ENCODE data around the gene MSH3.

MSH3 gene

DNA sequence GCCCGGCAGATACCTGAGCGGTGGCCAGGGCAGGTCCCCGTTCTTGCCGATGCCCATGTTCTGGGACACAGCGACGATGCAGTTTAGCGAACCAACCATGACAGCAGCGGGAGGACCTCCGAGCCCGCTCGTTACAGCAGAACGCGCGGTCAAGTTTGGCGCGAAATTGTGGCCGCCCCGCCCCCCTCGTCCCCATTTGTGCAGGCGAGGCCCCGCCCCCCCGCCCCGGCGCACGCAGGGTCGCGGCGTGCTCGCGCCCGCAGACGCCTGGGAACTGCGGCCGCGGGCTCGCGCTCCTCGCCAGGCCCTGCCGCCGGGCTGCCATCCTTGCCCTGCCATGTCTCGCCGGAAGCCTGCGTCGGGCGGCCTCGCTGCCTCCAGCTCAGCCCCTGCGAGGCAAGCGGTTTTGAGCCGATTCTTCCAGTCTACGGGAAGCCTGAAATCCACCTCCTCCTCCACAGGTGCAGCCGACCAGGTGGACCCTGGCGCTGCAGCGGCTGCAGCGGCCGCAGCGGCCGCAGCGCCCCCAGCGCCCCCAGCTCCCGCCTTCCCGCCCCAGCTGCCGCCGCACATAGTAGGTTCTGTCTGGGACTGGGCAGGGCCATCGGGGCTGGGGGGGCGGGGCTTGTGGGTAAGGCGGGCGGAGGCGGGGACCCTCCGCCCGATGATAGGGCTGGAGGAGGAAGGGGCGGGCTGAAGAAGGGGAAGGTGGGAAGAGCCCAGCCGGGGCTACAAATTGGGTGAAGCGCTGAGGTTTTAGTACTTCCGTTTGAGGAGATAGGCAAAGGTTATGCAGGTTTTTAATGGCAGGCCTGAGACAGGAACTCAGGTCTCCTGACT, at the start of gene MSH3, which contains the start of gene DHFR:
Gene MSH3 (plus strand): TSS at position 262 of the 840 bp plus-strand sequence. CDS start 76 bp downstream, at position 338.
Gene DHFR (minus strand): TSS at position 593 of the 840 bp plus-strand sequence. CDS start 494 bp downstream, at position 99.
- peak; percentile 91 for DNase-seq

DNA sequence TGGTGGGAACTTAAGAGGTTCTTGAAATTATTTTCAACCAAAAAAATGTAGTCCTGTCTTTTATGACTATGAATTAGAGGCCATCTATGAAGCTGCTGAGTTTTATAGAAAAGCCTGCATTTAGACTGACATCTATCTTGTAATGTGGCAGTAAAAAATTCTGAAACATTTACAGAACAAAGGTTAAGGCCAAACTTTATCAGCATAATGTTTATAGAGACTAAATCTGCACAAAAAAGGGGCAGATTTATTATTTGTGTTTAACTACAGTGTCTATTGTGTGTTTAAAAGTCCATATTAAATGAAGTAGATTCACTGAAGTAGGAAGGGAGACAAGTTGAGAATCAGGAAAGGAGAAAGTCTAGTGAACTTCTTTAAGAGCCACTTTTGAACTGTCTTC, 47.1 kb upstream of the MSH3 start:
- DNase-seq = no peak

DNA sequence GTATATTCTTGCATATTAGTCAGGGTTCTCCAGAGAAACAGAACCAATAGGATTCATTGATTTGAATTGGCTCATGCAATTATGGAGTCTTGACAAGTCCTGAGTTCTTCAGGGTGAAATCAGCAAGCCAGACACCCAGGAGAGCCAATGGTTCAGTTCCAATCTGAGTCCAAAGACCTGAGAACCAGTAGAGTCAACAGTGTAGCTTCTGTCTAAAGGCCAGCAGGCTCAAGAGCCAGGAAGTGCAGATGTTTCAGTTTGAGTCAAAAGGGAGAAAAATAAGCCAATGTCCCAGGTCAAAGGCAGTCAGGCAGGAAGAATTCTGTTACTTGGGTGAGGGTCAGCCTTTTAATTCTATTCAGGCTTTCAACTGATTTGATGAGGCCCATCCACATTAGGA, 46.6 kb upstream of the MSH3 start:
- DNase-seq = no peak

DNA sequence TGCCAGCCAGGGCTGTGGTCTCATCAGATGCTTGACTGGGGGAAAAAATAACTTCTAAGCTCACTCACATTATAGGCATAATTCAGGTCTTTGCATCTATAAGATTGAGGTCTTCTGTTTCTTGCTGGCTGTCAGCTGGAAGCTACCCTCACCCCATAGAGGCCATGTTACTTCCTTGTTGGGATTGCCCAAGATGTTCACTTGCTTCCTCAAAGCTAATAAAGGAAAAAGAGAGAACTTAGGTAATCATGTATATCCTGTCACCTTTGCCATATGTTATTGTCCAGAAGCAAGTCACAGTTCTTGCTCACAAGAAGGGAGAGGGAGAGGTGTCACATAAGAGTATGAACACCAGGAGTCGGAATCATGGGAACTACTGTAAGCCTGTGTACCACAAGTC, 45.7 kb upstream of the MSH3 start:
- DNase-seq = no peak

DNA sequence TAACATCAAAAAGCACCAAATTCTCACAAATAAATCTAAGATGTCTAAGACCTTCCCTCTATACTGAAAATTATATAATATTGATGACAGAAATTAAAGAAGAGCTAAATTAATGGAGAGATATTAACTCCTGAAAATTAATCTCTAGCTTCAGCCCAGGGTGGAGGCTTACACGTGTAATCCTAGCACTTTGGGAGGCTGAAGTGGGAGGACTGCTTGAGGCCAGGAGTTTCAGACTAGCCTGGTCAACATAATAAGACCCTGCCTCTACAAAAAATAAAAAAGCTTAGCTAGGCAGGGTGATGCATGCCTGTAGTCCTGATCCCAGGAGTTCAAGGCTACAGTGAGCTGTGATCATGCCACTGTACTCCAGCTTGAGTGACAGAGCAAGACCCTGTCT, 44.8 kb upstream of the MSH3 start:
- DNase-seq = no peak

DNA sequence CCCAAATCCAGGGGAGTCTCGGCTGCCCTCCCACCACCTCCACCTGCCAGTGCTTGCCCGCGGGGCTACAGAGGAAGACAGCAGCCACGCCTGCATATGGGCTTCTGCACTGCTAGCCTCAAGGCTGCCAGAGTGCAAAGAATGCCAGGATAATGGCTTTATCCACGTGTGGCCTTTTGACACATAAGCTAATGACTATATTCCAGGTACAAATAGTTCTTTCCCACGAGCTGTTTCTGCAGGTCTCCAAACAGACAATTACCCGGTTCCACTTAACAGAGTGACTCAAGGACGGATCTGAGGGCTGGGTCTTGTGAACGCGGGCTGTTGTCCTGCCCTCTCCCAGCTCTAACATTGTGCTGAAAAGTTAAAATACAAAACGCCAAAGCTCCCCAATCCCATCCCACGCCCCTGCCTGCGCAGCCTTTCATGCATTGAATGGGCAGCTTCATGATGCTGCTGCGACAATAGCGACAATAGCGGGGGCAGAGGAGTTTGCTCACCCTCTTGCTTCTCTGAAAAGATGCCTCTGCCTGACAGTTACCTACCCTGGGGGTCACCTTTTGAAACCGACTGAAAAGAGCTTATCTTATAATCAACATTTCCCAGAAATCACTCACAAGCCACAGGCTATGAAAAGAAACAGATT, 39.1 kb upstream of the MSH3 start:
- DNase-seq = no peak

DNA sequence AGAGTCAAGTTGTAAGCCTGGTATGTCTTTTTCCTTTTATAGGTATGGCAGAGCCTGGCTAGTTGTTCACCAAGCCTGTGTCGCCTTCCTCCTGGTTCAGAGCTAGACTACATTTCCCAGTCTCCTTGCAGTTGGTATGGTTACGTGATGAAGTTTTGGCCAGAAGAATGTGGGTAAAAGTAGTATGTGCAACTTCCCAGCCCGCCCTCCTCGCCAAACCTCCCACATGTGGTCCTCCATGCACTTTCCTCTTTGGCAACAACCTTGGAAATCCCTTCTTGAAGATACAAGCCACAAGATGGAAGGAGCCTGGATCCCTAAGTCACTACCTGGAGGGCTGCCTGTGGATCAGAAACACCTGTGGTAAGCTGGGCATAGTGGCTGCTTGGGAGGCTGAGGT, 36.0 kb upstream of the MSH3 start:
- no peak for DNase-seq

DNA sequence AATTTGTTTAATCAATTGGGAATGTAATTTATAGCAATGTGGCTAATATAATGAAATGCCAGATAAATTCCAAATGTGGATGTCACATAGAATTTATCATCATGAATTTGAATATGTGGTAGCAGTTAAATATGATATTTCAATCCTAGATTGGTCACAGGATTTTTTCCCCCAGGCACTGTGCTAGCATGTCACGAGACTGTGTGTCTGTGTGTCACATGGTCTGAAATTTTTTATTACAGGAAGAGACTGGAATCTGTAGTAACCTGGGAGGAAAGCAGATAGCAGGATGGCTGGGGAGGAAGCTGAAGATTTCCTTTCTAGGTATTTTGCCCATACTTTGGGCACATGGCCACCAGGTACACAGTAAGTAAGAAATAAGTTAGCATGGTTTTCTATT, 35.4 kb upstream of the MSH3 start:
- DNase-seq = no peak

DNA sequence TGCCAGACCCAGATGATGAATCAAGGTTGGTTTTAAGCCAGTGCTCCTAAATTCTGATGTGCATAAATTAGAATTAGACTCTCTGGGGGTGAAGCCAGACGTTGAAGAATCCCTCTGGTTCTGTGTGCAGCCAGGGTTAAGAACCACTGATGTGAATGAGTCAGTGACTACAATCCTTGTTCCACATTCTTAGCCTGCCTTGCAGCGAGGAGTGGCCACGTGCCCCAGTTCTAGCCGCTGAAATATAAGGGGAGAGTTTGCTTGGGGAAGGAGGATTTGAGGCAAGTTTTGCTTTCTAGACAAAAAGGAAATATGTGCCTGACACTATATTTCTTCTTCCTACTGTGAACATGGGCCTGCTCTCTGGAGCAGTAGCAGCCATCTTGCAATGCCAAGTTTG, 34.2 kb upstream of the MSH3 start:
- no peak for DNase-seq

DNA sequence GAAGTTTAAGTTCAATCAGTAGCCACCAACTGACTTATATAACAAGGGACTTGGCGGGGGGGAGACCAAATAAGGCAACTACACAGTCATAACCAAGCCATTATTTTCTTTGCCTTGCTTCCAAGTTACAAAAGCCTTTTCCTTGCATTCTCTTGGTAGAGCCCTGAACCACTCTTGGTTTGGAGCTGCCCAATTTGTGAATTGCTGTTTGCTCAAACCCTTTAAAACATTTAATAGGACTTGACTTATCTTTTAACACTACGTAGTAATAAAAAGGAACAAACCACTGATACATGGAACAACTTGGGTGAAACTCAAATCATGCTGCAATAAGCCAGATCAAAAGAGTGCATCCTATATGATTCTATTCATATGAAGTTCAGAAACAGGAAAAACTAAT, 31.7 kb upstream of the MSH3 start:
- no peak for DNase-seq

DNA sequence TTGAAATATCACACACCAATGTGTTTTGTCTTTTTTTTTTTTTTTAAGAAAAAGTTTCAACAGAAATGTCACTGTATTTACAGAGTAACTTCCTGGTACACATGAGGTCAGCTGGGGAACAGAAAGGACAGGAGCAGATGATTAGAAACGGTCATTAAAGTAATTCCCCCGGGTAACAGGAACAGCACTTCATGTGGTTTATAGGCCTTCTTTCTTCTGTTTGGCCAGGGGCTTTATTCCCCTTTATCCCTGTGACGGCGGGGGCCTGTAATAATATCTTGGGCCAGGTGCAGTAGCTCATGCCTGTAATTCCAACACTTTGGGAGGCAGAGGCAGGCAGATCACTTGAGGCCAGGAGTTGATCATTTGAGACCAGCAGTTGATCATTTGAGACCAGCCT, 30.5 kb upstream of the MSH3 start:
- DNase-seq = no peak

DNA sequence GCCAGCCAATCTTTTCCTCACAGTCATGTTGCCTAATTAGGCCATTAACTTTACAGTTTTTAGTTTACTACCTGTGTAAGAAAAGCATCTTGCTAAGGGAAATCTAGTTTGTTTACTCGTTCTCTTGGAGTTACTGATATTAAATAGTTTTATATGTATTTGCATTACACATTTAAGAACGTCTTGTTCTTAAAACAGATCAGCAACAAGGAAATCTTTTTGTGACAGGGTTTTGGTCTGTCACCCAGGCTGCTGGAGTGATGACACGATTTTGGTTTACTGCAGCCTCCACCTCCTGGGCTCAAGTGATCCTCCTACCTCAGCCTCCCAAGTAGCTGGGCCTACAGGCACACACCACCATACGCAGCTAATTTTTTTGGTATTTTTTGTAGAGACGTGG, 29.2 kb upstream of the MSH3 start:
- no peak for DNase-seq

DNA sequence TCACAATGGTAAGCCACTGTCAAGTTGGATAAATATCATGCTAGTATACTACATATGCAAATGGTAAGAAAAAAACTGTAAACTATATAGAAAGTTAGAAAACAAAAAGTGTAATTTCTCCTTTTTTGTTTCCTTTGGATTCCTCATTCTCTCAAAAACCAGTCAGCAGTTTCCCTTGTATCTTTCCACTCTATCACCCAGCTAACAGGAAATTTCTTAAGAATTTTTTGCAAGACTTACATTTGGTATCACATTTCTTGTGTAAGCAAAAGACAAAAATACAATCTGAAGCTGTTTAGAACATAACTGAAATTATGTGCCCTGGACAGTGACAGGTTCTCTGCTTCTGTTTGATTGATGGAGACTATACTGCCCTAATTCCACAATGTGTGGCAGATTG, 25.2 kb upstream of the MSH3 start:
- DNase-seq = no peak

DNA sequence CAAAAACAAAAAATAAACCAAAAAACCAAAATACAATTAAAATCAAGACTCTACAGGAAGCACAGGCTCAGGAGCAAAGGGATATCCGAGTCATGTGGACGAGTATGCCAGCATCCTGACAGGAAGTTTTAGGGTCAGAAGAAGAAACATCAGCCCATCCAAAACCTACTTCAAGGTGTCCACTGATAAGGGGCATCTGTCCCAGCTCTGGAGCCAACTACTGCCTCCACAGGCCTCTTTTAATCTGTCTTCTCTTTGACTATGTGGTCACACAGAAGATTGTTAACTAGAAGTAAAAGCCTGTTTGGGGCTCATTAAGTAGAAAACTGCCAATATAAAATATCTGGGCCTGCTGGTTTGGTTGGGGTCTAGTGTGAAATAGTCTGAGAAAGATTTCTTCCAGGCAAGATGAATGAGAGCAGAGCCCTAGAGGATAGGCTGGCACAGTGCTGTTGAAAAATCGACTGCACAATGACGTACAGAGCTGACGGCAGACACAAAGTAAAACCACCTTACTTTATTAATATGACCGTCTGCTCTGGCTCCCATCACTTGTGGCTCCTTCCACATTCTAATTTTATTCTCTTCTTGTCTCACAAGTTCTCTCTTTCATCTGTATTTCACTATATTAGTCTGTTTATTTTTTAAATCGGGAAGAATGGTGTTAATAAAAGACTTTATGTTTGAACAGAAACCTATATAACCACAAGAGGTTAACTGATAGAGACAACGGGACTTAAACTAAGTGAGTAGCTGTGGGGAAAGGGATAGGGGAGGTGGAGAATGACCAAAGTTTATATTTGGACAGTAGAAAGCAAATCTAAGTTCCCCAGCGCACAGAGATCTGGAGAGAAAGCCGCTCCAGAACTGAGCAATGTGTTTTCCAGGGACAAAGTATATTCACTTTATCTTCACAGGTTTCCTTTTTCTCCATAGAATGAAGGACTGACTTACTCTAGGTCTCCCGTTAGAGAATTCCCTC, 22.9 kb upstream of the MSH3 start:
- no peak for DNase-seq

DNA sequence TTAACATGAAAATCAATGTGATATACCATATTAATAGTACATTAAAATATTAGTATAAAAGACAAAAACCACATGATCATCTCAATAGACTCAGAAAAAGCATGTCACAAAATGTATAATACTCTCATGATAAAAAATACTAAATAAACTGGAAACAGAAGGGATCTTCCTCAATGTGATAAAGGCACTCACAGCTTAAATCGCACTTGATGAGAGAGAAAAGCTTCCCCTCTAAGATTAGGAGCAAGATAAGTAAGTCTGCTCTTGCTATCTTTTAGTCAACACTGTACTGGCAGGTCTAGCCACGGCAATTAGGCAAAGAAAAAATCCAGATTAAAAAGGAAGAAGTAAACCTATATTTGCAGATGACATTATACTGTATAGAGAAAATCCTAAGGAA, 21.8 kb upstream of the MSH3 start:
- no peak for DNase-seq

DNA sequence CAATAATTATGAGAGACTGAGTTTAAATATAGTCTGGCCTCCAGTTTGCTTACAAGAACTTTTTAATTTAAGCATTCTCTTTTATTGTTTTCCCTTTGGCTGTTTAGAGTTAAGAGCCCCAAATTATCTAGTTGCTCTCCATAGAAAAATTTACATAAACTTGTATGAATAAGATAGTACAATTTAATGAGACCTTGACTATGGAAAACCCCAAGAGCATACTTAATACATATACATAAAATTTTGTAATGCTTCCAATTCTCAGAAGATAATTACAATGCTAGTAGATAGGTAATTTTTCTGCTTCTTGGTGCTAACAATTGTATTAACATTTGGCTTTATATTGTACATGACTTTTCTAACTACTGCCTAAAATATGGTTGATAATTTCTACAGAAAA, 20.3 kb upstream of the MSH3 start:
- no peak for DNase-seq

DNA sequence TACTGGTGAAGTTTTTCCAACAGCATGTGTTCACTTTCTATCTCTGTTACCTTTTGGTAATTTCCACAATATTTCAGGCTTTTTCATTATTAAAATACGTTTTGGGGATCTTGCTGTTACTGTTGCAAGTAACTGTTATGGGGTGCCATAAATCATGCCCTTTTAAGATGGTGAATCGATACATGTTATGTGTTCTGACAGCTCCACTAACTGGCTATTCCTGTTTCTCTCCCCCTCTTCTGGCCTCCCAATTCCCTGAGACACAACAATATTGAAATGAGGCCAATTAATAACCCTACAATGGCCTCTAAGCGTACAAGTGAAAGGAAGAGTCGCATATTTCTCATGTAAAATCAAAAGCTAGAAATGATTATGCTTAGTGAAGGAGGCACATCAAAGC, 13.1 kb upstream of the MSH3 start:
- DNase-seq = no peak

DNA sequence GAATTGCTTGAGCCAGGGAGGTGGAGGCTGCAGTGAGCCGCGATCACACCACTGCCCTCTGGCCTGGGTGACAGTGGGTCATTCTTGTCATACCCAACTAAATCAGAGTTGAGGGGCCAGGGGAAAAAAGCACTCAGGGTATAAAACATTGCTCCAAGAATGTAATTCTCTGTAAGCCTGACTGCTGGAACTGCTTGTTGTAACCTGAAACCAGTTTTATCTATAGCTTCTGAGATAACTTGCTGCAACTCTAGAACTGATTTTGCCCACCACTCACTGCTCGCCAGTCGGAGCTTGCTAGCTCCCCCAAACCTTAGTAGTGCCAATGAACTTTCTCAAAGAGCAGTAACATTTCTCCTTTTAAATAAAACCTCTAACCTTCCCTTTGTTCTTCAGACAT, 9.6 kb upstream of the MSH3 start:
- no peak for DNase-seq

DNA sequence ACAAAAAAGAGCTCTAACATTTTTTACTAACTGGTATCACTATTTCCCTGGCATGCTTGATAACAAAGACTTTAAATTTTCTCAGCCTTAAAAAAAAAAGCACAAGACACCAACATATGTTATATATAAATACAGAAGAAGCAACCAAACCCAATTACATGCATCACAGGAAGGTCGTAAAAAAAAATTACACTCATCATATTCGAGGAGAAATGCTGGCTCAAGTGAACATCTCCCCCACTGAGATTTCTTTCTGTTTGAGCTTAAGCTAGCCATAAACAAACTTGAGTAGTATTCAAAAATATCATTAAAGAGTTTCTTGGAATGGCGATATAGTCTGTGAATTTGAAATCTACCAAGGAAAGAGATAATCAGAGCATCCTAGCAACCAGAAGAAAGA, 7.5 kb upstream of the MSH3 start:
- DNase-seq = no peak

DNA sequence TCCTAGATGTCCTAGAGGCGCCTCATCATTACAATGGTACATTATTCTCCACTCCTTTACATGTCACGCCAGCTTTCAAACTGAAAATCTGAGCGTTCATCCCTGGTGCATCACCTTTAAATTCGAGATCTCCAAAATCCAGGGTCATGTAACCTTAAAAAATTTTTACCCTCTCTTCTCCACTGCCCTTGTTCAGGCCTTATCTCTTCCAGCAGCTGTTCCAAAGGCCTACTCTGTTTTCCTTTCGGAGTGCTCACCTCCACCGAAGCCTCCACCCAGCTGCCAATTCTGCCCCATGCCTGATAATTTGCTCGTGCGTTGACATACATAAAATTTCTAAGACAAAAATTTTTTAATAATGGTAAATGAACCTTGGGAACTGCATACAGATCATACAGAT, 950 bp upstream of the MSH3 start:
- no peak for DNase-seq

DNA sequence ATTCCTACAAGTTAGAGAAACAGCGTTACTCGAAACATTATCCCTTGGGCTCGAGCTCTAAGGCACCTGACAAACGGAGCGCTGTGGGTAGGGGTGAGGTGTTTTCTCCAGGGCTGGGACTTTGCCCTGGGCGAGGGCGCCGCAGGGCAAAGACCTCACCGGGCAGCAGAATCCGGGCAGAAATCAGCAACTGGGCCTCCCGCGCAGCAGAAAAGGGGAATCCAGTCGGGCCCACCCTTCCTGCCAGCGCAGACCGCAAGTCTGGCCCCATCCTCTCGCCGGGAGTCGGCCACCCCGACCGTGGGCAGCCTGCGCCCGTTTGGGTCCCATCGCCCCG, 430 bp upstream of the MSH3 start:
- DNase-seq = no peak

DNA sequence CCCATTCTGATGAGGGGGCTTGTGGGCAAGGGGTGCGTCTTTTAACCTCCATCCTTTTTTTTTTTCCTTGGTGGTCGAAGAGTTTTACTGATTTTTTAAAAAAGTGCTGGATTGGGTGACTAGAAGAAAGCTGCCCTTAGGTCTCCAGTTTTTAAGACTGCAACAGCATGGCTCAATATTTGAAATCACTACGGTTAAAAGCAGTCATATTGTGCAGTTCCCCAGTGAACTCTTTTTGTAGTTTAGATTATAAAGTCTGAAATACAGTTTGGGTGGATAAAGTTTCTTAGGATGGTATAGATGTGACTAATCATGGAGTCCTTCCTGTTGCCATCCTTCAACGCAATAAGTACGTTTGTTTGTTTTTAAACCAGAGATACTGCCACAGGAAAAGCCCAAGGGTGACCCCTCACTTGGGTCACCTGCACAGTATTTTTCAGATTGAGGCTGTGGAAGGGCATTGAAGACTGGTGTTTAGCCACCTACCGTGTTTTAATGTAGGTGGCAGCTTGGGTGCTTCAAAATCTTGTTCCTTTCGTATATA, 851 bp downstream of the MSH3 start:
- DNase-seq = no peak

DNA sequence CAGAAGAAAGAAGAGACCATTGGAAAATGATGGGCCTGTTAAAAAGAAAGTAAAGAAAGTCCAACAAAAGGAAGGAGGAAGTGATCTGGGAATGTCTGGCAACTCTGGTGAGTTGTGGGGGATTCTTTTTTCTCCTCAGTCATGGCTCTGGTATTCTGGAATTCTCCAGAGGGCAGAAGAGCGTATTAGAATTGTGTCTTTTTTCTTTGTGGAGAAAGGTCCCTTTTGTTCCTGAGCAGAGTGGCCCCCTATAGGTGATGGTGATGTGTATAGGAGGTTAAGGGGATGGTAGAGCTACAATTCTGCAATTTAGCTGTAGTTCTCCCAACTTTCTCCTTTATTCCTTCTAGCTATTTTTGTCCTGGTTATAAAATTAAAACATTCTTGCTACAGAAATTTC, 2.0 kb downstream of the MSH3 start:
- peak; percentile 12 for DNase-seq

Measured in COR-L47 (cell line).